GM12872 (cell line): Measurements from ENCODE around the gene PKHD1.

Experiments
- TF ChIP-seq, protein P1 (sequence below): IDR thresholded peaks from 3 replicates; pipeline ENCODE4 v1.5.1; 2011; ENCODE audit warnings: low read depth, mild to moderate bottlenecking, low read length, moderate library complexity; ENCODE audit not compliant: insufficient read depth

Gene PKHD1

DNA sequence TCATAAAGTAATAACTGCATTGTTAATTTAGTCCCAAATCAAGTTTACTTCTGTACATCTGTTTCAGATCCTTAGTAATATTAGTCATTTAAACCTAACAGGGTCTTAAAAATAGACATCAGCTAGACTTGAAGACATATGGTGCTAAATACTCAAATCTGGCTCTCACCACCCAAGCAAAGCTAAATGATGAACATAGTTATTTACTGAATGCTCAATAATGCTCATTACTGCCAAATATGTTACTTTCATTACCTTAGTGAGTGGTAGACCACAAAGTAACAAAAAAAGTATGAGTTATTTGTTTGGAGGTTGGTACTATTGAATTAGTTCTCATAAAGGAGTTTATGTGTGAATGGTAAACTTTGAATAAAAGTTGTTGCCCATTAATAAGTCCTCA, 502.1 kb downstream of the PKHD1 start:
- TF ChIP-seq, protein P1, sequence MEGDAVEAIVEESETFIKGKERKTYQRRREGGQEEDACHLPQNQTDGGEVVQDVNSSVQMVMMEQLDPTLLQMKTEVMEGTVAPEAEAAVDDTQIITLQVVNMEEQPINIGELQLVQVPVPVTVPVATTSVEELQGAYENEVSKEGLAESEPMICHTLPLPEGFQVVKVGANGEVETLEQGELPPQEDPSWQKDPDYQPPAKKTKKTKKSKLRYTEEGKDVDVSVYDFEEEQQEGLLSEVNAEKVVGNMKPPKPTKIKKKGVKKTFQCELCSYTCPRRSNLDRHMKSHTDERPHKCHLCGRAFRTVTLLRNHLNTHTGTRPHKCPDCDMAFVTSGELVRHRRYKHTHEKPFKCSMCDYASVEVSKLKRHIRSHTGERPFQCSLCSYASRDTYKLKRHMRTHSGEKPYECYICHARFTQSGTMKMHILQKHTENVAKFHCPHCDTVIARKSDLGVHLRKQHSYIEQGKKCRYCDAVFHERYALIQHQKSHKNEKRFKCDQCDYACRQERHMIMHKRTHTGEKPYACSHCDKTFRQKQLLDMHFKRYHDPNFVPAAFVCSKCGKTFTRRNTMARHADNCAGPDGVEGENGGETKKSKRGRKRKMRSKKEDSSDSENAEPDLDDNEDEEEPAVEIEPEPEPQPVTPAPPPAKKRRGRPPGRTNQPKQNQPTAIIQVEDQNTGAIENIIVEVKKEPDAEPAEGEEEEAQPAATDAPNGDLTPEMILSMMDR = no peak

DNA sequence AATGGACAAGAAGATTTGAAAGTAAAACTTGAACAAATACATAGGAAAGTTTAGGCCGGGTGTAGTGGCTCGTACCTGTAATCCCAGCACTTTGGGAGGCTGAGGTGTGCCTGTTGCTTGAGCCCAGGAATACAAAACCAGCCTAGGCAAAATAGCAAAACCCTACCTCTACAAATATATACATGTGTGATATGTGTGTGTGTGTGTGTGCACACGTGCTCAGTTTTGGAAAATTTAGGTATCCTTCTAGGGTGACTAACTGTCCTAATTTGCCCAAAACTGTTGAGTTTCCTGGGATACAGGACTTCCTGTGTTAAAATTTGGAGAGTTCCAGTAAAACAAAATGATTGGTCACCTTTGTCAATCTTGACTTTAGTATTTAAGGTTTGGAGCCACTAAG, 503.2 kb downstream of the PKHD1 start:
- TF ChIP-seq, protein P1 = no peak

GRCh38 chr6:51578994-51579393, 508.4 kb downstream of the PKHD1 start:
- TF ChIP-seq, protein P1 = no peak

DNA sequence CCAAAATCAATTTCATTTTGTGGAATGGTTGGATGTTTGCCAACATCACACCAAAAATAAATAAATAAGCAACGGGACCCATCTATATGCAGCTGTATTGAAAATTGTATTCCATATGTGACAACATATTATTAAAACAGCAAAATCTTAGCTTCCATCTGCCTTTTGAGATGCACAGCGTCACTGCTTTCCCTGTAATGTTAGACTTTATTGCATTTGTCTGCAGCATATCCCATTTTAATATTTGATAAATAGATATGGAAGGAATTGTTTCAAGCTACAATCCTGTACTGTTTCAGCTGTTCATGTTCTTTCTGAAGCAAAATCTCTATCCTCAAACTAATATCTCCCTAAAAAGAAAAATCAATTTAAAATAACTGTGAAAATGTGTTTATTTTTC, 509.1 kb downstream of the PKHD1 start:
- TF ChIP-seq, protein P1 = no peak

DNA sequence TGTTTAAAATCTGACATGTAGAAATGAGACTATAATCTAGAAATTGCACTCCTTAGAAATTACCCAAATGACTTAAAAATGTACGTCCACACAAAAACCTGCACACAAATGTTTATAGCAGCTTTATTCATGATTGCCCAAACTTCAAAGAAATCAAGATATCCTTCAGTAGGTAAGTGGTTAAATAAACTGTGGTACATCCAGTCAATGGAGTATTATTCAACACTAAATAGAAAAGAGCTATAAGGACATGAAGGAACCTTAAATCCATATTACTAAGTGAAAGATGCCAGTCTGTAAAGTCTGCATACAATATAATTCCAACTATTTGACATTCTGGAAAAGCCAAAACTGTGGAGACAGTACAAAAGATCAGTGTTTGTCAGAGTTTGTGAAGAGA, 513.4 kb downstream of the PKHD1 start:
- TF ChIP-seq, protein P1 = no peak

DNA sequence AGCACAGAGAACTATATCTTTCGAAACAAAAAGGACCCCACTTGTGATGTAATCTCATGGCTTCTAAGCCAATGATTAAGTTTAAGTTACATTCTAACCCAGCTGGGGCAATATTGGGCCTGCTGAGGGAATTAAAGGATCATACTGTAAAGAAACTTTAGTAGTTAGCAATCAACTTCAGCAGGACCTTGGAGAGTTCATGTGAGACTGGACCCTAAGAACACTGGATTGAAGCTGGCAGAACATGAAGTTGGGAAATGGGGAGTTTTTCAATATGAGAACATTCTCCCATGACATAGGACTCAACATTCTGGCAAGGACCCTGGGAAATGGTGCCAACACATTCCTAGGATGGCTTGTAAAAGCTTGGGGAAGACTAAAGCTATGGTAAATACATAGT, 516.2 kb downstream of the PKHD1 start:
- TF ChIP-seq, protein P1 = no peak

DNA sequence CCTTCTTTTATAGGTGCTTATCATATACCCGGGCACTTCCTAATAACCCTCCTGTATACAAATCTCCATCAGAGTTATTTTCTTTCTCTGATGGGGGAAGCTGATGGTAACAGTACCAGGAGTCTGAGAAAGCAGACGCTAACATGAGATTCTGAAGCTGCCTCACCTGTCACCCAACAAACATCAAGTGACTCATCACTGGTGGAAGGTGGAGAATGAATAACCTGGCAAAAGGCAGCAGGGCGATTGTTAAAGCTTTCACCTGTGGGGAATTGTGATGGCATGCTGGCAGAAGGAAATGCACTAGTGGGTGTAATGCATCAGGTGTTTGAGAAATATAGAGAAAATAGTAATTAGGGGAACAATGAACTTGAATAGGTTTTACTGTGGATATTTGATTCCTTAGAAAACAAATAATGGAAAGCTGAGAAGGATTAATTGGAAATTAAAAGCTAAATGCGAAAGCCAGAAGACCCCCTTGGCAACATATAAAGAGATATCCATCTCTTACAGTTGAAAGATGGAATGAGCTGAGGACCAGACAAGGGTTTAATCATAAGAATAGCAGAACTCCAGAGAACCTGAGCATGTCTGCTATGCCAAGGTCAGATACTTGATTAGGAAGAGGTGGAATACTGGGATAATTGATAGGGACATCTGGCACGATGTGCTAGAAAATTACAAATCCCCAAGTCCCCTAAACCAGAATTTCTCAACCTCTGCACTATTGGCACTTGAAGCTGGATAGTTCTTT, 517.1 kb downstream of the PKHD1 start:
- TF ChIP-seq, protein P1 = no peak
